ENCODE data around the gene FBXO42.
"Not testable (repeated sequence)": the region's sequence is repeated elsewhere in the genome, so short reads cannot be mapped to it uniquely, and the experiment has no call there.

Gene FBXO42

GRCh38 chr1:16369821-16370220, 17.5 kb upstream of the FBXO42 start:
- Histone ChIP-seq H3K27ac (no peak overlapping the region), H3K9me3 (ENCODE audit: severe bottlenecking) (no peaks in the 10 kb centered on the region), H3K36me3 (peaks cover 19% of the 10 kb centered on the region), H3K4me3 (ENCODE audit: low read depth, low read length) (no peak overlapping the region), H3K27me3 (ENCODE audit: insufficient read depth, low read depth, severe bottlenecking) (no peaks in the 10 kb centered on the region)
- DNase-seq = no peak
- no peak for TF ChIP-seq CTCF (IDR thresholded peaks at IDR 0.05; ENCODE audit: low read depth, low read length)

DNA sequence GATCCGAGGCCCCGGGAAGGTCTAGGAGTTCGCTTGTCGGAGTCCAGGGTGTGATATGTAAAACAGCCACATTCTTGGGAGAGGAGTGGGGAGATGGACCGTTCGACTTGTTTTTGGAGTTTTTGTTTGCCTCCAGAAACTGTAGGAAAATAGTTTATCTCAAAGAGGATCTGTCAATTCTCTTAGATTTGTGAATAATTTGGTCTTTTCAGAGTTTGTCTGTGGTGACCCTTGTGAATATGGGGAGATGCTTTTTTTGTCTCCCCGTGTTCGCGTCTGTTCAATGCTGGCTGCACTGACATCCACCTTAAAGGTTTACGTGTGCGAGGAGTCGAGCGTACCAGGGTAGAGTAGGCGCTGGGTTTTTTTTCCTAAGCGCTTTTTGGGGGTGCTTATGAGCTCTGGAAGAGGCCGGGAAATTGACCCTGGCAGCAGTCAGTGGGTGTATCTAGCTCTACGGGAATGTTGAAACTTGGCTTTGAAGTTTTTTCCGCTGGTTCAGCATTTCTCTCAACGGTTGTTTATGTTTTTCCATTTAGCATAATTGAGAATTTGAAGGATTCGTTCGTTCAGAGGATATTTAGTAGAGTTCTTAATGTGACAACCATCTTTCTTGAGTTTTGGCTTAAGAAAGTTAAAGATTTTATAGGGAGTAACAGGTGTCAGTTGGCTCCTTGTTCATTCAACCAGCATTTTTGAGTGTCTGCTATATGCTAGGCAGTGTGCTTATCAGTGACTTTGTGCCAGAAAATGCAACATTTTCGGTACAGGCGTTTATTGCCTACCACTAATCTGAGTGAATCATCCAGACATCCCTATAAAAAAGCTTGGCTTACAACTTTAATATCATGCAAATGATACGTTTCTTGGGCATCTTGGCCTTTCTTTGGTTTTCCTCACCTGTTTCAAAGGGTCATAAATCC, 15.9 kb upstream of the FBXO42 start:
- Histone ChIP-seq H3K27me3 (ENCODE audit: insufficient read depth, low read depth, severe bottlenecking) (no peaks in the 10 kb centered on the region), H3K27ac (peak overlapping the region; percentile 96), H3K4me3 (ENCODE audit: low read depth, low read length) (peak overlapping the region; percentile 83), H3K36me3 (peaks cover 15% of the 10 kb centered on the region), H3K9me3 (ENCODE audit: severe bottlenecking) (no peaks in the 10 kb centered on the region)
- no peak for TF ChIP-seq CTCF (IDR thresholded peaks at IDR 0.05; ENCODE audit: low read depth, low read length)
- DNase-seq = no peak

DNA sequence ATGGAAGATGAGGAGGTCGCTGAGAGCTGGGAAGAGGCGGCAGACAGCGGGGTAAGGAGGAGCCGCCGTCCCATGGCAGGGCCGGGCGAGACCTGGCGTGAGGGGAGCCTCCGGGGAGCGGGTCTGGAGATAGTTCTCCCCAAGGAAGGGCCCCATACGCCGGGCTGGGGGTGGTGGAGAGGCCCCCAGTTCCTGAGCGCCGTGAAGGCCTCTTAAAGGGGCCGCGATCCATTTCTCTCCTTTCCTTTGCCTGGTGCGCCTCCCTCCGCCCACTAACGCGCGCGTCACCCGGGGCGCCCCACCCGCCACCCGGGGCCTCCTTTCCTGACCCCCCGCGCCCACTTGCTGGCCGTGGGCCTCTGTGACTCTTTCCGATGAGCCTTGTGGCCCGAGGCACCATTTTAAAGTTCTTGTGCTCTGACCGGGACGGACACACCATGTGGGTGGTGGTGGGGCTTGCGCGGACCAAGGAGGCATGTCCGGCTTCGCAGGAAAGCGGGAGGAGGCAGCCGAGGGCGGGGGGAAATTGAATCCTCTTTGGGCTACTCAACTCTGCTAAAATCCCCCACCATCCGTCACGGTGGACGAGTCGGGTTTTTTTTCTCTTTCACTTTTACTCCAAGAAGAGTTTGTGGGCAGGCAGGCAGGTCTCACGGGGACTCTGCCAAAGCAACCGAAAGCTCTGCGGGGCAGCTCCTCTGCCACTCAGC, 15.1 kb upstream of the FBXO42 start:
- no peaks in the 10 kb centered on the region for H3K9me3 ChIP-seq (ENCODE audit: severe bottlenecking)
- H3K4me3 ChIP-seq (ENCODE audit: low read depth, low read length) = peak overlapping the region; percentile 83
- no peaks in the 10 kb centered on the region for H3K27me3 ChIP-seq (ENCODE audit: insufficient read depth, low read depth, severe bottlenecking)
- H3K36me3 ChIP-seq = peaks cover 10% of the 10 kb centered on the region
- peak; percentile 84 for DNase-seq
- no peak for TF ChIP-seq CTCF (IDR thresholded peaks at IDR 0.05; ENCODE audit: low read depth, low read length)
- H3K27ac ChIP-seq = peak overlapping the region; percentile 96

- TF ChIP-seq CTCF (IDR thresholded peaks at IDR 0.05; ENCODE audit: low read depth, low read length) = no peak
- peak within 1 kb of the TSS; percentile 83 for H3K4me3 ChIP-seq (ENCODE audit: low read depth, low read length)
- peaks cover 6% of the 10 kb centered on the region; the same call in 1 of the 2 replicates for H3K36me3 ChIP-seq
- DNase-seq = peak; percentile 97
- H3K27me3 ChIP-seq (ENCODE audit: insufficient read depth, low read depth, severe bottlenecking) = no peaks in the 10 kb centered on the region
- H3K27ac ChIP-seq = peak within 1 kb of the TSS; percentile 96
- no peaks in the 10 kb centered on the region for H3K9me3 ChIP-seq (ENCODE audit: severe bottlenecking)
Measured at GRCh38 chr1:16366722-16367257, 14.5 kb upstream of the FBXO42 start, which contains the start of gene SZRD1. SZRD1 (plus strand) TSS chr1:16367242; CDS start chr1:16367258, 16 bp downstream.

- DNase-seq; H3K27ac ChIP-seq; H3K36me3 ChIP-seq; H3K9me3 ChIP-seq (ENCODE audit: severe bottlenecking); H3K4me3 ChIP-seq (ENCODE audit: low read depth, low read length); H3K27me3 ChIP-seq (ENCODE audit: insufficient read depth, low read depth, severe bottlenecking): not testable (repeated sequence)
Measured at GRCh38 chr1:16365146-16365498, 12.8 kb upstream of the FBXO42 start.

- H3K4me3 ChIP-seq (ENCODE audit: low read depth, low read length) = no peak overlapping the region
- H3K27me3 ChIP-seq (ENCODE audit: insufficient read depth, low read depth, severe bottlenecking) = no peaks in the 10 kb centered on the region
- no peaks in the 10 kb centered on the region for H3K9me3 ChIP-seq (ENCODE audit: severe bottlenecking)
- TF ChIP-seq CTCF (IDR thresholded peaks at IDR 0.05; ENCODE audit: low read depth, low read length) = no peak
- no peaks in the 10 kb centered on the region; the same call in 1 of the 2 replicates for H3K36me3 ChIP-seq
- no peak for DNase-seq
- no peak overlapping the region for H3K27ac ChIP-seq
Measured at GRCh38 chr1:16356867-16357266, 4.6 kb upstream of the FBXO42 start.

Measured in WERI-Rb-1 (cell line).